NCI-H128 (cell line): ENCODE data around the gene MPRIP.
"Not testable (repeated sequence)": the region's sequence is repeated elsewhere in the genome, so short reads cannot be mapped to it uniquely, and the experiment has no call there.

Experiments used
- DNase-seq: peaks from one replicate; lab custom pipeline; 2025; ENCODE audit not compliant: unreplicated experiment; lab: John Stamatoyannopoulos, UW

Gene MPRIP

GRCh38 chr17:17125136-17126084 is 83.2 kb downstream of the MPRIP start:
- DNase-seq, result no peak

GRCh38 chr17:17126131-17127110 is 84.2 kb downstream of the MPRIP start:
- DNase-seq, result no peak

- DNase-seq, result no peak
Observed at GRCh38 chr17:17127156-17127555, 84.9 kb downstream of the MPRIP start.

- no peak for DNase-seq
Observed at GRCh38 chr17:17127730-17128291, 85.6 kb downstream of the MPRIP start.

- no peak for DNase-seq
Observed at GRCh38 chr17:17128476-17129075, 86.3 kb downstream of the MPRIP start.

GRCh38 chr17:17129466-17129865 is 87.2 kb downstream of the MPRIP start:
- no peak for DNase-seq

GRCh38 chr17:17130077-17130844 is 88.0 kb downstream of the MPRIP start:
- no peak for DNase-seq

- no peak for DNase-seq
Observed at GRCh38 chr17:17131839-17132238, 89.6 kb downstream of the MPRIP start.

GRCh38 chr17:17132746-17133145 is 90.5 kb downstream of the MPRIP start:
- no peak for DNase-seq

- no peak for DNase-seq
Observed at GRCh38 chr17:17134051-17134956, 92.0 kb downstream of the MPRIP start.

- no peak for DNase-seq
Observed at GRCh38 chr17:17134957-17135333, 92.7 kb downstream of the MPRIP start.

- not testable (repeated sequence) for DNase-seq
Observed at GRCh38 chr17:17136221-17136620, 94.0 kb downstream of the MPRIP start.

- no peak for DNase-seq
Observed at GRCh38 chr17:17137731-17138585, 95.7 kb downstream of the MPRIP start.

GRCh38 chr17:17139972-17140589 is 97.8 kb downstream of the MPRIP start:
- DNase-seq, result peak; percentile 8

GRCh38 chr17:17140590-17140980 is 98.3 kb downstream of the MPRIP start:
- DNase-seq, result no peak

GRCh38 chr17:17141279-17141678 is 99.0 kb downstream of the MPRIP start:
- no peak for DNase-seq

GRCh38 chr17:17141860-17142552 is 99.7 kb downstream of the MPRIP start:
- no peak for DNase-seq
